ENCODE data around the gene IMPDH2.
A peak's percentile ranks its signal among the peaks of the same experiment; 100 is the strongest.
"Not testable (repeated sequence)": the region's sequence is repeated elsewhere in the genome, so short reads cannot be mapped to it uniquely, and the experiment has no call there.

Gene IMPDH2

DNA sequence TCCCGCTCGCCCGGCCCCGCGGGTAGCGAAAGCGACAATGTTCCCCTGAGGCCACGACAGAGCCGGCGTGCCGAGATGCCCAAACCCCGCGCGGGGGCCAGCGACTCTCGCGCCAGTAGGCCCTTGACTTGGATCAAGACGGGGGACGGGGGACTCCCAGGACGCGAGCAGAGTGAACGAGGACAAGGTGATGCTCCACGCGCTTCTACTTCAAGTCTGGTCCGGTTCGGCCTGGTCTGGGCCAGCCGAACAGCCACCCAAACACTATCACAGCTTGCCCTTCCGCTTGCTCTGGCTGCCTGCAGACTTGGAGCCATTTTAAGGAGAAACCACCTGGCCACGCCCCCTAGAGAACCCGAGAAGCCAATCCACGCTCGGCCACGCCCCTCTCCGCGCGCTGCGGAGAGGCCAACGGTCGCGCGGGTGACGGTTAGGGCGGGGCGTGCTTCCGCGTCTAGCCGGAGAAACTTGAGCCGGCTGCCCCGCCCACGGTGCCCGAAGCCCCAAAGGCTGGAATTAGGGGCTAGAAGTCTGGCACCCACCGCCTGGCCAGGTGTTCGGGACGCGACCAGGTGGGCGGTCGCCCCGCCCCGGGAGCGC, 7.9 kb downstream of the IMPDH2 start:
- DNase-seq = peak; percentile 66

DNA sequence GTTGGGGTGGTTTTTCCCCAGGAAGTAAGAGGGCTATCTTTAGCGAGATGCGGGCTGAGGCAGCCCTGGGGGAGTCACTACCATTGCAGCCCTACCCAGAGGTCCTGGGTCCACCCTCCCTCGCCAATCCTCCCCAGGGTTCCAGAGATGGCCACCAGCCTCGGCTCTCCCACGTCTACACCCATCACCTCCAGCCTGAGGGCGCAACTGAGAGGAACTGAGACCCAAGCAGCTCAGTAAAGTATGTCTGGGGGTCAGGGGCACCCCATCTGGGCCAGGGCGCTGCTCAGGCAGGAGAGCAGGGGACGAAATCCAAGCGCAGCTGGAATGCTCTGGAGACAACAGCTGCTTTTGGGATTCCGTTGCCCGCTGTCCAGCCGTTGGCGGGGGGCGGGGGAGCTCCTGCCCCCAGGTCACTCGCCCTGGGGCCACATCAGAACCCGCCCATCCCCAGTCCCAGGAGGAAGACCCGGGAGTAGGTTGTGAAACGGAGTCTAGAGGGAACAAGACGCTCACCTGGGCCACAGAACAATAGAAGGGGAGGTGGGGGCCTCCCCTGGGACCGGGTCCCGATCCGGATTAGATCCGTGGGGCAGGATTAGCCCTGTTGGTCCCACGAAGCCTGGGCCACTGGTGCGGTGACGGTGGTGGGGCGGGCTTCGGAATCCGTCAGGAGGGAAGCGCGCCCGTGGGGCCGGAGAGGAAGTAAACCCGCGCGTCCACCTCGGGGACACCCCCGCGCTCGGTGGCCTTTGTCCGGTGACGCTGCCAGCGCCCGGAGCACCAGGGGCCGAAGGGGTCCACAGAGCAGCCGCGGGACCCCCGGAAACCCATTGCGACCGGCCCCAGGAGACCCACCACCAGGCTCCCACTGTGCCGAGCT, 8.6 kb downstream of the IMPDH2 start:
- no peak for DNase-seq

DNA sequence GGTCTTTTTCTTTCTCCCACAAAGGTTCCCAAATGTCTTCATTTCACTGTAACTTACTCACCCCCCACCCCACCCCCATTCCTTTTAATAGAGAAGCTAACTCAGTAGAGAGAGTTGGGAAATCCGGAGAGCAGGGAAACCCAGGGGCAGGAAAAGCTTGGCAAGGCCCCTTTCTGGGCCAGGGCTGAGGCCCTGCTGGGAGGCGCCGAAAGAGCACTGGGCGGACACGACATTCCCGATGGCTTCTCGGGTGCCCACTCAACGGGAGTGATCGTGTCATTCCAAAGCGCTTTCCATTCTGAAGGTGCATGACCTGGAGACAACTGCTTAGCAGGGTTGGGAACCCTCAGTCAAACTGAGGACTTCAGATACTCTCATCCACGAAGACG, 9.3 kb downstream of the IMPDH2 start:
- no peak for DNase-seq

DNA sequence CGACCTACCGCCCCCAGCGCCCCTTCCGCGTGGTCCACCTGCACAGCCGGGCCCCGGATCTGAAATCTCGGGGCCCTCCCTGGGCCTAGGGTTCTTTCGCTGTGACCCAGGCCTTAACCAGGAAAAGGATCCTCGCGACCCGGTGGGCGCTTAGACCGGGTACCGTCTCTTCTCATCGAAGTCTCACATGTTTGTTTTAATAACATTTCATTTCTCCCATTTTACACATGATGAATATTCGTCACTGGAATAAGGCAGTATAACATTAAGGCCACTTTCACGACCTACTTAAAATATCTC, 10.5 kb downstream of the IMPDH2 start:
- no peak for DNase-seq

DNA sequence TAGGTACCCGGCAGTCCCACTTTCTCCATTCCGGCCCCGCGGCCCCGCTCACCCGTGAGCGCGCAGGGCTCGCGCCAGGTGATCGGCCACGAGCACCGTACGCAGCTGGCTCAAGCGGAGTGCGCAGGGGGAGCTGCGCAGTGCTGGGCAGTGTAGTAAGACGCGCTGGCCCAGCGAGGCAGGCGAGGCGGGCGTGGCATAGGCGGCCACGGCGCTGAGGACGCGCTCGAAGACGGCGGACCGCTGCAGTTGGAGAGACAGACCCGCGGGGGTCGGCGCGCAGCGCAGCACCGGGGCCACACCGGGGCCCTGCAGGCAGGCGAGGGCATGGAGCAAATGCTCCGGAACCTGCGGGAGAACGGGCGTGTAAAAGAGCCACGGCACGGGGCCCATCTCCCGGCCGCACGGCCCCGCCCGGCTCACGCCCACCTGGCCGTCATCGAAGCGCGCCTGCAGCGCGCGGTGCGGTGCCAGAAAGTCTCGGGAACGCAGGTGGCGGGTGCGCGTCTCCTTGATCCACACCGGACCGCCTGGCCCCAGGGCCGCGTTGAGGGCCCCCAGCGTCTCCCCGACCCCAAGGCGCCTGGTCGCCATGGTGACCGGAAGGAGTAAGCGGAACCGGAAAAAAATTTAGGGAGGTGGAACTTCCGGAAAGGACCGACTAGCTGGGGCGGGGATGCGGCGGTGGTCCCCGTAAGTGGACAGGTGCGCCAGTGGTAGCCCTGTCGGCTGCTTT, 11.1 kb downstream of the IMPDH2 start, which contains the start of gene DALRD3:
DALRD3 (minus strand) TSS at position 610 of the 736 bp plus-strand sequence; CDS start at position 594, 16 bp downstream.
- no peak for DNase-seq

DNA sequence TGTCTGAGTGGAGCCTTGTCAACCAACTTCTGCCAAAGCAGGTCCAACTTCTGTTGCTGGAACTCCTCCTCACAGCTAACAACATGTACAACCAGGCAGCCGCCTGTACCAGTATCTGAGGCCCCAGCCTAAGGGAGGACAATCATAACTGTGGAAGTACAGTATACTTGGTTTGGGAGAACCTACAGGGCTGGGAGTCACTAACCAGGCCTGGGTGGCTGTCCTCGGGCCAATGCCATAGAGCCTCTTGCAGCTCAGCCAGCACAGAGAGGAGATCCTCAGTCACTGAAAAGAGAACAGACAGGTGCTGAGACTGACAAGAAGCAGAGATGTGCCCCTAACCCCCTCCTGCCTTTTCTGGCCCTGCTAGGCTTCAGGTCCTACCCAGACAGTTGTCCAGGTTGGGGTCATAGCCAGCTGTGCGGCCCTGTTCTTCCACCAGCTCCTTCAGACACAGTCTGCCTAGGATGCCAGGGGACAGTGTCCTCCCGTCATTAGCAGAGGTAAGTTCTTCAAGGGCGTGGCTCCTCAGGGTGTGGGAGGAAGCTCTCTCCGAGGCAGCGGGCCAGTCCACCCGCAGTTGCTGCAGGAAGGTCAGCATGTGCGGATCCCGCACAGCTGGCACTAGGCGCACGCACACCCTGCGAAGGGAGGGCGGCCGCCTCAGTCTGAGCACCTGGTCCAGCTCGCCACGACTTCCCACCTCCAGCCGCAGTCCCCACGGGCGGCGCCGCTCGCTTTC, 11.8 kb downstream of the IMPDH2 start:
- DNase-seq = no peak

DNA sequence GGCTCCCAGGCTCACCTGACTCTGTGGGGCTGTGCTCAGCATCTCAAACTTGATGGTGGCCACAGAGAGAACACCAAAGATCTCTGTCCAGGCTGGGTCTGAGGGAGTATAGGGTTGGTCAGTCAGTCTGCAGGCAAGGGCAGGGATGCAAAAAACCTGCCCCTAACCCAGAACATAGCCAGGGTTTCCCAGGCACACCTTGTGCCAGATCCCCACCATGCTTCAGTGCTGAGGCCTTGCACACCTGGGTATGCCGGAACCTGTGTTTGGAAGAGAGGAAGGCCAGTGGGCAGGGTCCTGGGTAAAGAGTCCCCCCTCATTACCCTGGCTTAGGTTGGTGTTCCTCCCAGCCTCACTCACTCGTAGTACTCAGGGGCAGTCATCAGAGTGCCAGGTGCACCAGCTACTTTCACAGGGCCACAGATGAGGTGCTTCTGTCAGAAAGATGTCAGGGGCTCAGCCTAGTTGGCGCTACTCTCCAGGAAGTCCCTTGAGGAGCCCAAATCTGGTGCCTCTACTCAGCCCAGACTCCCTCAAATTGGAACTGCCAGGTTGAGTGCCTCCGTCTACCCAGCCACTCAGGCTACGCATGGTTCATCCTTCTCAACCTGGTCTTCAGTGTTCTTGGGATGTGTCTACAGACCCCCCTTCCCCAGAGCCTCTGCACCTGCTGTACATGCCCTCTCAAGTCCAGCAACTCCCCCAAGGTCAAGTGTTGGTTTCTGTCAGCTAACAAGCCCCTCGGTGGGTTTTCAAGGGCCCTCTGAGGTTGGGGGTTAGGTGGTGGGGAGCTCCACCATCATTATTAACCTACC, 12.6 kb downstream of the IMPDH2 start:
- no peak for DNase-seq

DNA sequence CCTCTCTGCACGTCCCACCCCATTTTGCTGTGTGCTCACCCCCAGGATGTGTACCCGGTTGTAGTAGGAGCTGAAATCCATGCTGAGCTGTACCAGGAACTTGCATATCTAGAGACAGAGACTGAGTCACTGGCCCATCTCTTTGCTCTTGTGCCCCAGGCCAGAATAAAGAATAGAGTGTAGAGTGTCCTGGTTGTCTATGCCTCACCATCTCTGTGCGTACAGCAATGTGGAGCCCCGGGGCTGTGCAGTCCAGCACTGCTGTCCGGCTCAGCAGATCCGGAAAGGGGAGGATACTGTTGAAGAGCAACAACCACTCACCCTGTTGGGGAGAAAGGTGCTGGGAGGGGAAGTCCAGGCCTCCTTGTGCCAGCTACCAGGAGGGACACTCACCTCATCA, 13.4 kb downstream of the IMPDH2 start:
- no peak for DNase-seq

DNA sequence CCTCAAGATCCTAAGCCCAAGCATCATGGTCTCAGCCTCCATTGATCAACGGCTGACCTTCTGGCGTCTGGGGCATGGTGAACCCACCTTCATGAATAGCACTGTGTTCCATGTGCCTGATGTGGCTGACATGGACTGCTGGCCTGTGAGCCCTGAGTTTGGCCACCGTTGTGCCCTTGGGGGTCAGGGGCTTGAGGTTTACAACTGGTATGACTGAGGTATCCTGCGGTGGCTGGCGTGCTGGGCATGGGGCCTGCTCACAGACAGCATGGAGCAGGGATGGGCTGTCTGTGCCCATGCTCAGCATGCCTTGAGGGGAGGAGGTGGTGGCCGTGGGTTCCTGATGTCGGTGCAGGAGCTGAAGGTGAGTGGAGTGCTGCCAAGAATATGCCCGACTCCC, 14.1 kb downstream of the IMPDH2 start:
- no peak for DNase-seq

DNA sequence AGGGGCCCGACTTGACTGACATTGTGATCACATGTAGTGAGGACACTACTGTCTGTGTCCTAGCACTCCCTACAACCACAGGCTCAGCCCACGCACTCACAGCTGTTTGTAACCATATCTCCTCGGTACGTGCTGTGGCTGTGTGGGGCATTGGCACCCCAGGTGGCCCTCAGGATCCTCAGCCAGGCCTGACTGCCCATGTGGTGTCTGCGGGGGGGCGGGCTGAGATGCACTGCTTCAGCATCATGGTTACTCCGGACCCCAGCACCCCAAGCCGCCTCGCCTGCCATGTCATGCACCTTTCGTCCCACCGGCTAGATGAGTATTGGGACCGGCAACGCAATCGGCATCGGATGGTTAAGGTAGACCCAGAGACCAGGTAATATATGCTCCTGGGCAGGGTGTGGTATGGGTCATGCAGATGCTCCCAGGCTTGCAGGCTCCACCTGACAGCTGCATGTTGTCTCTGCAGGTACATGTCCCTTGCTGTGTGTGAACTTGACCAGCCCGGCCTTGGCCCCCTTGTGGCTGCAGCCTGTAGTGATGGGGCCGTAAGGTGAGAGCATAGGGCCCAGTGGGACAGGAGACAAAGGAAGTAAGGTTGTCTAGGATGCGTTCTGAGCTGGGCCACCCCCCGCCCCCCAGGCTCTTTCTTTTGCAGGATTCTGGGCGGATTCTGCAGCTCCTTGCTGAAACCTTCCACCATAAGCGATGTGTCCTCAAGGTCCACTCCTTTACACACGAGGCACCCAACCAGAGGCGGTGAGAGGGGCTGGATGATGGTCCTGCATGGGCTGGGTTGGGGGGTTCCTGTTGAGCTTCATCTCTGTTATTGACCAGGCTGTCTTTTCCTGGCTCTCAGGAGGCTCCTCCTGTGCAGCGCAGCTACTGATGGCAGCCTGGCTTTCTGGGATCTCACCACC, 15.2 kb downstream of the IMPDH2 start:
- DNase-seq = no peak

DNA sequence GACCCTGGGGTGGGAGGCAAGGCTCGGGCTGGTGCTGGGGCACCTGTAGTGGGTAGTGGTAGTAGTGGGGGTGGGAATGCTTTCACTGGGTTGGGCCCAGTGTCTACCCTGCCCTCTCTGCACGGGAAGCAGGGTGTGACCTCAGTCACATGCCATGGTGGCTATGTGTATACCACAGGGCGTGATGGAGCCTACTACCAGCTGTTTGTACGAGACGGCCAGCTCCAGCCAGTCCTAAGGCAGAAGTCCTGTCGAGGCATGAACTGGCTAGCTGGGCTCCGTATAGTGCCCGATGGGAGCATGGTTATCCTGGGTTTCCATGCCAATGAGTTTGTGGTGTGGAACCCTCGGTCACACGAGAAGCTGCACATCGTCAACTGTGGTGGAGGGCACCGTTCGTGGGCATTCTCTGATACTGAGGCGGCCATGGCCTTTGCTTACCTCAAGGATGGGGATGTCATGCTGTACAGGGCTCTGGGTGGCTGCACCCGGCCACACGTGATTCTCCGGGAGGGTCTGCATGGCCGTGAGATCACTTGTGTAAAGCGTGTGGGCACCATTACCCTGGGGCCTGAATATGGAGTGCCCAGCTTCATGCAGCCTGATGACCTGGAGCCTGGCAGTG, 16.0 kb downstream of the IMPDH2 start:
- DNase-seq = no peak

DNA sequence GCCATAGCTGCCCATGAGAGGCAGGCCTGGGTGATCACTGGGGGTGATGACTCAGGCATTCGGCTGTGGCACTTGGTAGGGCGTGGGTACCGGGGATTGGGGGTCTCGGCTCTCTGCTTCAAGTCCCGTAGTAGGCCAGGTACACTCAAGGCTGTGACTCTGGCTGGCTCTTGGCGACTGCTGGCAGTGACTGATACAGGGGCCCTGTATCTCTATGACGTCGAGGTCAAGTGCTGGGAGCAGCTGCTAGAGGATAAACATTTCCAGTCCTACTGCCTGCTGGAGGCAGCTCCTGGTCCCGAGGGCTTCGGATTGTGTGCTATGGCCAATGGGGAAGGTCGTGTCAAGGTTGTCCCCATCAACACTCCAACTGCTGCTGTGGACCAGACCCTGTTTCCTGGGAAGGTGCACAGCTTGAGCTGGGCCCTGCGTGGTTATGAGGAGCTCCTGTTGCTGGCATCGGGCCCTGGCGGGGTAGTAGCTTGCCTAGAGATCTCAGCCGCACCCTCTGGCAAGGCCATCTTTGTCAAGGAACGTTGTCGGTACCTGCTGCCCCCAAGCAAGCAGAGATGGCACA, 16.7 kb downstream of the IMPDH2 start:
- DNase-seq = no peak

DNA sequence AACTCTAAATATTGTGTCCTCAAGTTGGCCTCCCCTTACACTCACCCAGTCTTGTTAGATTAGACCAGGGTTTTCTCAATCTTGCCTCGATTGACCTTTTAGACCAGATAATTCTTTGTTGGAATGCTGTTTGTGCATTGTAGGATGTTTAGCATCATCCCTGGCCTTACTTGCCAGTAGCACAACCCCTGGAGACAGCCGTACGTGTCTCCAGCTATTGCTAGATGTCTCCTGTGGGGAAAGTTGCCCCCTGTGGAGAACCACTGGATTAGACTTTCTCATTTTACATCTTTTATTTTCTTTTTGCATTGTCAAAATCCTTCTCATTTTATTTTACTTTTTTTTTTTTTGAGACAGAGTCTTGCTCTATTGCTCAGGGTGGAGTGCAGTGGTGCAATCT, 19.8 kb downstream of the IMPDH2 start:
- DNase-seq = no peak

DNA sequence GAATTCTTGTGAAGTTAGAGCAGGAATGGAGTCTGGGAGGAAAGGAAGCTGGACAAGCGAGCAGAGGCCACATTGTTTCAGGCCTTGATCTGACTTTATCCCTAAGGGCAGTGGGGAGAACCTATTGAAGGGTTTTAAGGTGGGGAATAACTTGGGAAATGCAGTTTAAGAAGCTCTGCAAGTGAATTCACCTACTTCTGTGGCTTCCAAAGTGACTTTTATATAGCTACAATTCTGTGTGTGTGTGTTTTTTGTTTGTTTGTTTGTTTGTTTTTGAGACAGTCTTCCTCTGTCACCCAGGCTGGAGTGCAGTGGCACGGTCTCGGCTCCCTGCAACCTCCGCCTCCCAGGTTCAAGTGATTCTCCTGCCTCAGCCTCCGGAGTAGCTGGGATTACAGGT, 20.6 kb downstream of the IMPDH2 start:
- DNase-seq = not testable (repeated sequence)

DNA sequence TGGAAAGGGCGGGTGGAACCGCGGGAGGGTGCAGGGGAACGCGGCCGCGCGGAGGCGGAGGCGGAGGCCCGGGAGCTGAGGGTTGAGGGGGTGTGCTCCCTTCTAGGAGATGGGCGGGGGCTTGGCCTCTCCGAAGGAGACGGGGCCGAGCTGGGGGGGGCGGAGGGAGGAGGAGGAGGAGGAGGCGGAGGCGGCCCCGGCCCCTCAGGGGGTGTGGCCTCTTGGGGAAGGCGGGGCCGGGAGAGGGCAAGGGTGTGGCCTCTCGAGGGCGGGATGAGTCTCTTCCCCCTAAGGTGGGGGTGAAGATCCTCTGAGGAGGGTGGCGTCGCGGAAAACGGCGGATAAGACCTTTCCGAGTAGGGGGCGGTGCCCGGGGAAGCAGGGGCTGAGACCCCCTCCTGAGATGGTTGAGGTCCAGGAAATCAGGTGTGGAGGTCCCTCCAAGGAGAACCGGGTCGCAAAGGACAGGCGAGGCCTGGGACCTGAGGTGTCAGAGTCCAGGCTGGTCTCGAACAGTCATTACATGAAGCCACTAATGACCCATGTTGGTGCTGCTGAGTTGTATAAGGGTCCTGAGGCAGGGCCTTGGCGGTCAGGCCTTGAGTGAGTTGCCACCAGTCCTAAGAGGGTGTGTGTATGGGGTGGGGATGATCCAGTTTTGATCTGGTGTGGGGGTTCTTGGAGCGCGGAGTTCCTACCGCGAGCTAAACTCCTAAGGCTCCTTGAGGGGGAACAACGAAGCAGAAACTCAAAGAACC, 21.2 kb downstream of the IMPDH2 start:
- DNase-seq = no peak

DNA sequence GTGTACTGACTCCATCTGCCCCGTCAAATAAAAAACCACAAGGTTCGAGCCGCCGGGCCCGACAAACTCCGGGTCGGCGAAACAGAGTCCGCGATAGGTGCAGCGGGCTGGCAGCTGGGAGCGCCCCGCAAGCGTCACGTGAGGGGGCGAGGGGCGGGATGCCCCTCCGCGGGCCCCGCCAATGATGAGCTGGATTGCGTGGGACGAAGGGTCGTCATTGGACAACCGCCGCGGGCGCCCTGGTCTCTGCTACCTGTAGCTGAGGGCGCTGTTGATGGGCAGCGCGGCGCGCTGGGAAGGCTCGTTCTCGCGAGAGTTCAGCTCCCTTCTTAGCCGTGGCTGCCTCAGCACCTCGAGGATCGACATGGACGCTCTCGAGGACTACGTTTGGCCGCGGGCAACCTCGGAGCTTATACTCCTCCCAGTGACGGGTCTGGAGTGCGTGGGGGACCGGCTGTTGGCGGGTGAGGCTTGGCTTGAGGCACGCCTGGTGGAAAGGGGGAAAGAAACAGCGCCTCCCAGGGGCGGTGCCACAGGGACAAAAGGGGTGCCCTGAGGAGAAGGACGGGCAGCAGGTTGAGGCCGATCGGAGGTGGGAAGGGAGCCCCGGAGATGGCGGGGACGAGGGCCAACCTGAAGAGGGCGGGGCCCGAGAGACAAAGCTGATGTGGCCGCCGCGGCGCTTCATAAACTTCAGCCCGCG, 22.0 kb downstream of the IMPDH2 start, which contains the start of gene WDR6:
WDR6 (plus strand) TSS at position 324 of the 703 bp plus-strand sequence; CDS start at position 365, 41 bp downstream.
- peak; percentile 72 for DNase-seq

DNA sequence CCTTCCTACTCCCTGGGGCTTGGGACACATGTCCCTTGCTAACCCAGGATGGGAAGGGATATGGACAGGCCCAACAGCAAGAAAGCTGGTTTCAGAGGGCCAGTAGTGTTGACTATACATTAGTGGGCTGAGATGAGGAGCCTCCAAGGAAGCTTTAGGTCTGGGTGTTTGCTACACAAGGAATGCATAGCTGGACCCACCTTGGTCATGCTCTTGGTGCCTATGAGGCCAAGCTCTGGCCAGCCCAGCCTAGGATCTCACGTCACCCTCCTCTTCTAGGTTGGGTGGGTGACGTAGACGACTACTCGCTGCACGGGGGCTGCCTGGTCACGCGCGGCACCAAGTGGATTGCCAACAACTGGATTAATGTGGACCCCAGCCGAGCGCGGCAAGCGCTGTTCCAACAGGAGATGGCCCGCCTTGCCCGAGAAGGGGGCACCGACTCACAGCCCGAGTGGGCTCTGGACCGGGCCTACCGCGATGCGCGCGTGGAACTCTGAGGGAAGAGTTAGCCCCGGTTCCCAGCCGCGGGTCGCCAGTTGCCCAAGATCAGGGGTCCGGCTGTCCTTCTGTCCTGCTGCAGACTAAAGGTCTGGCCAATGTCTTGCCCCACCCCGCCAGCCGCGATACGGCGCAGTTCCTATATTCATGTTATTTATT, 22.7 kb downstream of the IMPDH2 start:
- DNase-seq = no peak

DNA sequence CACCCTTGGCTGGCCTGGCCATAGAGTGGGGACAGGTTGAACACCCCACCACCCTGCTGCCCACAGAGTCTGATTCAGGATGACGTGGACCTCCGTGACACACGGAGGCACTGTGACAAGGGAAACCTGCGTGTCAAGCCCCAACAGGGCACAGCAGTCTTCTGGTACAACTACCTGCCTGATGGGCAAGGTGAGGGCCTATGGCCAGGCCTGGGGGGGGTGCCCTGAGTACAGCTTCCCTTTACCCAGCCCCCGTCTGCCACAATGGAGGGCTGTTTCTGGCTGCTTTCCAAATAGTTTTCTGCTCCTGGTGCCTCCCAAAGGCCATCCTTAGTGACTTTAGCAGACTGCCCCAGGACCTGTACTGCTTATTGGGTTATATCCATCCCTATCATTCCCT, 23.2 kb downstream of the IMPDH2 start:
- DNase-seq = no peak

Measured in NCI-H1694 treated with DMSO at 0.1 percent for 48 hours (cell line).